PC-9 (cell line): ENCODE measurements around the gene ALKBH5.

Source experiments
- EZH2 ChIP-seq: fragments of 200-600 bp; sonication (generic); IDR thresholded peaks from 2 replicates; pipeline ENCODE4 v1.8.0; 2017; ENCODE audit warnings: antibody characterized with exemption, low read depth
- TF ChIP-seq, protein P1 (sequence below): fragments of 200-600 bp; sonication (generic); conservative IDR thresholded peaks from 2 replicates; pipeline ENCODE4 v1.6.1; 2017; ENCODE audit warnings: mixed run types, antibody characterized with exemption, mild to moderate bottlenecking, moderate library complexity

DNA sequence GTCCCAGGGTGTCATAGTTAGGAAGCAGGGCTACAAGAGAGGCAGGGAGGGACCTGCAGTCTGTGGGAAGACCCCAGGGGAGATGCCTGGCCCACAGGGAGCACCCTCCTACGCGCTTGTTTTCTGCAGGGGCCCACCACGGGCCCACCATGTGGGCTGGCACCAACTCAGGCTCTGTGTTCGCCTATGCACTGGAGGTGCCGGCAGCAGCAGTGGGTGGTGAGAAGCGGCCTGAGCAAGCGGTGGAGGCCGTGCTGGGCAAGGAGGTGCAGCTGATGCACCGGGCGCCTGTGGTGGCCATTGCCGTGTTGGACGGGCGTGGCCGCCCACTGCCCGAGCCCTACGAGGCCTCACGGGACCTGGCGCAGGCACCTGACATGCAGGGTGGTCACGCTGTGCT, 56.8 kb downstream of the ALKBH5 start:
- TF ChIP-seq, protein P1, sequence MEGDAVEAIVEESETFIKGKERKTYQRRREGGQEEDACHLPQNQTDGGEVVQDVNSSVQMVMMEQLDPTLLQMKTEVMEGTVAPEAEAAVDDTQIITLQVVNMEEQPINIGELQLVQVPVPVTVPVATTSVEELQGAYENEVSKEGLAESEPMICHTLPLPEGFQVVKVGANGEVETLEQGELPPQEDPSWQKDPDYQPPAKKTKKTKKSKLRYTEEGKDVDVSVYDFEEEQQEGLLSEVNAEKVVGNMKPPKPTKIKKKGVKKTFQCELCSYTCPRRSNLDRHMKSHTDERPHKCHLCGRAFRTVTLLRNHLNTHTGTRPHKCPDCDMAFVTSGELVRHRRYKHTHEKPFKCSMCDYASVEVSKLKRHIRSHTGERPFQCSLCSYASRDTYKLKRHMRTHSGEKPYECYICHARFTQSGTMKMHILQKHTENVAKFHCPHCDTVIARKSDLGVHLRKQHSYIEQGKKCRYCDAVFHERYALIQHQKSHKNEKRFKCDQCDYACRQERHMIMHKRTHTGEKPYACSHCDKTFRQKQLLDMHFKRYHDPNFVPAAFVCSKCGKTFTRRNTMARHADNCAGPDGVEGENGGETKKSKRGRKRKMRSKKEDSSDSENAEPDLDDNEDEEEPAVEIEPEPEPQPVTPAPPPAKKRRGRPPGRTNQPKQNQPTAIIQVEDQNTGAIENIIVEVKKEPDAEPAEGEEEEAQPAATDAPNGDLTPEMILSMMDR = no peak
- no peak for TF ChIP-seq EZH2
